SK-MEL-5 (cell line): ENCODE results near the gene FAM50A. TPM values are rescaled to one million over a fixed set of nuclear protein-coding genes. Genes with fewer than 3 reads are reported as not detected.
A peak's percentile ranks its signal among the peaks of the same experiment; 100 is the strongest.

Experiments
- DNase-seq: peaks from one replicate; pipeline ENCODE4 v3.0.0-alpha.2; 2016; ENCODE audit warnings: low read depth, low spot score
- in situ Hi-C: cut with HindIII; loops from 2 replicates; pipeline ENCODE4 v1.10.0; 2016; ENCODE audit warnings: low sequenced_read_pairs, high pct_unique_total_duplicates, low pct_unique_long_range_greater_than_20kb
- total RNA-seq: library from RNA; depleted of rRNA; stranded (reverse); fragments of >200 nt; shearing (Covaris generic); gene quantifications from 2 replicates; pipeline ENCODE4 v1.2.3, GENCODE V29; 2014

The FAM50A gene
- total RNA-seq, 1 experiment from 2014 or later, result 83.0 TPM

DNA sequence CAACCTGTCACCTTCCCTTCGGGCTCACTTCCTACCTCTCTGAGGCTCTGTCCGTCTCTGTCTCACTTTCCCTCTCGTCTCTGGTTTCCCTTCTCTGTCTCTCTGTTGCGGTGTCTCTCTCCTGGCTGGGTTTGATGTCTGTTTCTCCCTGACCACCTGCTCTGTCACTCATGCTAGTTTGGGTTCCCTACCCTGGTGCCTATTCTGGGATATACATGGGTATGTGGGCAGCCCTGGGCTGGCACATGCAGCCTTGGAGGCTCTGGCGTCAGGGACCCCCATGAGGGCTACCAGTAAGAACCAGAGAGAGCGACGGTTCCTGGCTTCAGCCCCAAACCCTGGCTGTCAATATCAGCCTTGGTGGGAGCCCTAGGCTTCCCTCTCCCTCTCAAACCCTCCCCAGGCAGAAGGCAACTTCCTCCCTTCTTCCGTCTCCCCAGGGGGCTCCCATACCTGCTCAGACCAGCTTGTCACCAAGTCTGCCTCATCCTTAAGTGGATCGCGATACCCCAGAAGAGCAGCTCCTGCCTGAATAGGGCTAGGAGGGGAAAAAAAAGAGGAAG is 35.2 kb upstream of the FAM50A start:
- DNase-seq, result no peak
- in situ Hi-C loops, result no loop called here

DNA sequence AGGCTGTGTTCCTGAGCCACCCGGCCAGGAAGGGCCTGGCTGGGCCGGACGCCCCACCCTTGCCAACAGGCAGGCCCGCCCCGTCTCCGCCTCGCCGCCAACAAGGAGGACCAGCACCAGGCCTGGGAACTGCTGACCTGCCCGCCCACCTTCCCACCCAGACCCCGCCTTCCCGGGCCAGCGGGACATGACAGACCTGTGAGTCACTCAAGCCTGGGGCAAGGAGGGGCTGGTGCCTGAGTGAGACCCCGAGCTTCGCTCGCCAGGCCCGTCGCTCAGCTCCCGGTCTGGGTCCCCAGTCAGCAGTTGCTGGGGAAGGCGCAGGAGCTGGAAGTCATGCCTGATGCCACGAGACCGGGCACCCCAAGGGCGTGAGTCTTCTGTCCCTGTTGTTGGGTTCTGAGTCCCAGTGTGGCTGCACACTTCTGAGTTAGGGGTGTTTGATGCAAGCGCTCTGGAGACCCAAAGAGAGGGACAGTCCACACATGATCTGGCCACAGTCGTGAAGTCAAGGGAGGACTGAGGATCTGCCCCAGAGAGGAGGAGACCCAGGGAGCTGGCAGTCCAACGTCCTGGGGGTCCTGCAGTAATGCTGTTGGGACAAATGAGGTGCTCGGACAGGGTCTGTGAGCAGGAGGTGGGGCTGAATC is 34.6 kb upstream of the FAM50A start, which contains the start of gene DNASE1L1:
DNASE1L1 (minus strand) TSS at position 33 of the 650 bp plus-strand sequence. CDS start 3,686 bp downstream, outside the sequence.
- peak; percentile 82 for DNase-seq
- in situ Hi-C loops, result no loop called here

DNA sequence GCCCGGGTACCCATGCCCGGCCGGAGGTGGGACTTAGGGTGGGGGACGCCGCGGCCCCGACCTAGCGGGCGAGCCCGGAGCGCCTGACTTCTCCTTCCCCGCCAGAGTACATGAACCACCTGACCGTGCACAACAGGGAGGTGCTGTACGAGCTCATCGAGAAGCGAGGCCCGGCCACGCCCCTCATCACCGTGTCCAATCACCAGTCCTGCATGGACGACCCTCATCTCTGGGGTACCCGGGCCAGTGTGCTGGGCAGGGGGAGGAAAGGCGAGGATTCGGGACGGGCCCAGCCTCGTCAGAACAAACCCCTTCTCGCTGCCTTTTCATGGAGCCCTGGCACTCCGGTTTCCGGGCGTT is 32.0 kb upstream of the FAM50A start:
- in situ Hi-C loops, result no loop called here
- DNase-seq, result peak; percentile 63

DNA sequence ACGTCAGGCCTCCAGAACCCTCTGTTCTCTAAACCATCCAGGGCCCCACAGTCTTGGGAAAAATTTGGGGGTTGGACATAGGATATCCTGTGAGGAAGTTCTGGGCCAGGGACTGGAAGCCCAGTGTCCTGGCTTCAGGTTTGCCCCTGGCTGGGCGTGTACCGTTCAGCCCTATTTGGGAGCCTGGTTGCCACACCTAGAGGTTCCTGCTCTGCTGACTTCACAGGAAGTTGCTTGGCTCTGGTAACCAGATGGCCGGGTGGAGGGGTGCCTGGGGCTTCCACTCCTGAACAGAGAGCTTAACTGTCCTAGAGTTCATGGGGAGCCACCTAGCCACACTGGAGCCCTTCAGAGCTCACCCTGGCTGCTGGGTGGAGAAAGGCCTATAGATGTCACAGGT is 31.5 kb upstream of the FAM50A start:
- no peak for DNase-seq
- in situ Hi-C loops, result no loop called here

DNA sequence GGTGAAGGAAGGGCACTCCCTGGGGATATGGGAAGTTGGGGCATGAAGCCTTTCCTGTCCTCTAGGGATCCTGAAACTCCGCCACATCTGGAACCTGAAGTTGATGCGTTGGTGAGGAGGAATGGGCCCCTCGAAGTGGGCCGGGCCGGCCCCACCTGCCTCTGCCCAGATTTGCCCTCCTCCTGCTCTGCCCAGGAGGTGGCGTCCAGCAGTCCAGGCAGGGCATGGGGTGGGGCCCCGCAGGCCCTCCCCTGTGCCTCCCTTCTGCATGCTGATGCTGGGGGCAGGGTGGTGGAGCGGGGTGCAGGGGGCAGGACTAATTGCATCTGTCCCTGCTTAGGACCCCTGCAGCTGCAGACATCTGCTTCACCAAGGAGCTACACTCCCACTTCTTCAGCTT is 30.8 kb upstream of the FAM50A start:
- no peak for DNase-seq
- in situ Hi-C loops, result no loop called here

DNA sequence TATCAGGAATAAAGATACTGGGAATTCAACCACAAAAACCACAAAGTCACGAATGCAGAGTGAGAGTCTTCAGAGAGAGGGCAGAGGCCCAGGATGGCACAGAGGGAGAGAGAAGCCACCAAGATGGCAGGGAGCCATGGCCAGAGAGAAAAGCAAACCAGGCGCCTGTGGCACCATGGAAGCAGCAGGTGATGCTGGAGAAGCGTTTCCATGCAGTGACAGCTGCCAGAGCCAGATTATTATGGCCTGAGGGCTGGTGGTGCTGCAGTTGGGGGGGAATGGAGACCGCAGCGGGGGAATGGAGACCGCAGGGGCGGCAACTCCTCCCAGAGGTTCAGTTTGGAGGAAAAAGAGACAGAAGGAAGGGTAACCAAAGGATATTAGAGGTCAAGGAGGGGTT is 26.8 kb upstream of the FAM50A start:
- no peak for DNase-seq

DNA sequence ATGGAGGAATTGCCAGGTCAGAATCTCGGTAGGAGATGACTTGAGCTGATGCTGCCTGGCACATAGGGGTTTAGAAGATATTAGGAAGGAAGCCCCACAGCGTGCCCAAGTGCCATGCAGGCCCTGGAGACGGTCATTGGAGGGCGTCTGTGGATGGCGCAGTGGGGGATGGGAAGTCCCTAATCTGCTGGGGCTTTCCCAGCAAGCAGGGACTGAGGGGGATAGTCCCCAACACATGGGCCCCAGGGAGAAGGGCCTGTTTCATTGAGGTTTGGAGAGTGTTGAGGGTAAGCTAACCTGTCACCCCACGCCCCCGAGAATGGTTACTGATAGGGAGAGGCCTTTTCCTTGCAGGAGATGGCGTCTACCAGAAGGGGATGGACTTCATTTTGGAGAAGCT is 24.8 kb upstream of the FAM50A start:
- in situ Hi-C loops, result no loop called here
- DNase-seq, result no peak

More for the DNA sequence above, 26.8 kb upstream of the FAM50A start:
- in situ Hi-C loops, result no loop called here

DNA sequence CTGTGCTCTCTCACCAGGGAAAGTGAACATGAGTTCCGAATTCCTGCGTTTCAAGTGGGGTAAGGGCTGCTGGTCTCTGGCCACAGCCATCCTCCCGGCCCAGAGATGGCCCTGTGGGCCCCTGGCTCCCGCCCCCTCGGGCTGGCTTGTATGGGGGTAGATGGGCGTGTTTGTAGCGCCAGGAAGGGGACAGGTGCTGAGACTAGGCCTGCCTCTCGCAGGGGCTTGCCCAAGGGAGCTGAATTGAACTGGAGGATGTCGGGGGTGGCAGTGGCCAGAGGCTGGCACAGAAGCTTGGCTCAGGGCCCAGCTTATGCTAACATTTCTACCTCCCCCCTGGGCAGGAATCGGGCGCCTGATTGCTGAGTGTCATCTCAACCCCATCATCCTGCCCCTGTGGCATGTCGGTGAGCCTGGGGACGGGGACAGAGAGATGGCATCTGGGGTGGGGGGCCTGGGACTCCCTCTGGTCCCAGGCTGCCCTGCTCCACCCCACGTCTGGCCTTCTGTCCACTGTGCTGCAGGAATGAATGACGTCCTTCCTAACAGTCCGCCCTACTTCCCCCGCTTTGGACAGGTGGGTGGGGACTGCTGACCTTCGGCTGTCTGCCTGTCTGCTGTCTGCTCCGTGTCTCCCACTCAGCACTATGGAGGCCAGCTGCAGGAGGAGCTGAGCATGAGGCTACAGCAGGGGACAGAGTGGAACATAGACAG is 24.1 kb upstream of the FAM50A start:
- DNase-seq, result no peak
- in situ Hi-C loops, result no loop called here

DNA sequence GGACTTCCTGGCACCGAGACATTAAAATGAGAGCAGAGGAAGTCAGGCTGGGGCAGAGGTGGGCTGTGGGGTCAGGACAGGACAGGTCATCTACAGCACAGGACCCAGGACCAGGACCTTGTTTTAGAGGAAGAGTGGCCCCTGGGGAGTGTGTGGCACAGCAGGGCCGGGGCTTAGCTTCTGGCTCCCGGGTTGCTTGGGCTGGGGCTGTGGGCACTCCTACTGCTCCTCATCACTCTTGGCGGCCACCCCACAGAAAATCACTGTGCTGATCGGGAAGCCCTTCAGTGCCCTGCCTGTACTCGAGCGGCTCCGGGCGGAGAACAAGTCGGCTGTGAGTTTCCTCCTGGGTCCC is 23.6 kb upstream of the FAM50A start:
- in situ Hi-C loops, result no loop called here

DNA sequence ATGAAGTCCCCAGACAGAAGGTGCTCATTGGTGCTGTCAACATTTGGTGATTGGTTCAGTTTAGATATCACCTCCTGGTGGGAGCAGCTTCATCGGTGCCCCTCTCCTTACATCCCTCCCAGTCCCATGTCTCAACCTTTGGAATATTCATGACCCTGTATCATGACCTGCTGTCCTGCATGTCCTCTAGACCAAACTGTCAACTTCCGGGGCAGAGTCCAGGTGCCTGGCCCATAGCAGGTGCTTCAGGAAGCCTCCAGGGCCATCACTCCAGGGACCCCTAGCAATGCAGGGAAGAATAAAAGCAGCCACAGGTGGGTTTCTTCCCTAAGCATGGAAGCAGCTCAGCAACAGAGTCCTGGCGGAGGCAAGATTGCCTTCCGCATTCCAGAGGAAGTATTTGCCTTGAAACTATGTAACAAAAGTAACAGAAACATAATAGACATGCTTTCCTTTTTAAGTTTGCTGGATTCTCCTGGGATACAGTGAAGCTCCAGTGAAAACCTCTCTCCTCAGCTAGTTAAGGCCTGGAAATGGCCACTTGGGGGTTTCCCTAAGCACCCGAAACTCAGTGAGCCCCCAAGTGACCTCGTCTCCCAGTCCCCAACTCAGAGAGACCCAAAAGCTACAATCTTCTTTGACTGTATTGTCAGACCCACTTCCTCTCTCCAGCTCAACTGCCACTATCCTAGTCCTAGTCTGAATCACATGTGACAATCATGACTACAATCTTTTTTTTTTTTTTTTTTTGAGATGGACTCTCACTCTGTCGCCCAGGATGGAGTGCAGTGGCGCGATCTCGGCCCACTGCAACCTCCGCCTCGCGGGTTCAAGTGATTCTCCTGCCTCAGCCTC is 16.8 kb upstream of the FAM50A start:
- in situ Hi-C loops, result no loop called here
- DNase-seq, result no peak

More for the DNA sequence above, 23.6 kb upstream of the FAM50A start:
- no peak for DNase-seq

DNA sequence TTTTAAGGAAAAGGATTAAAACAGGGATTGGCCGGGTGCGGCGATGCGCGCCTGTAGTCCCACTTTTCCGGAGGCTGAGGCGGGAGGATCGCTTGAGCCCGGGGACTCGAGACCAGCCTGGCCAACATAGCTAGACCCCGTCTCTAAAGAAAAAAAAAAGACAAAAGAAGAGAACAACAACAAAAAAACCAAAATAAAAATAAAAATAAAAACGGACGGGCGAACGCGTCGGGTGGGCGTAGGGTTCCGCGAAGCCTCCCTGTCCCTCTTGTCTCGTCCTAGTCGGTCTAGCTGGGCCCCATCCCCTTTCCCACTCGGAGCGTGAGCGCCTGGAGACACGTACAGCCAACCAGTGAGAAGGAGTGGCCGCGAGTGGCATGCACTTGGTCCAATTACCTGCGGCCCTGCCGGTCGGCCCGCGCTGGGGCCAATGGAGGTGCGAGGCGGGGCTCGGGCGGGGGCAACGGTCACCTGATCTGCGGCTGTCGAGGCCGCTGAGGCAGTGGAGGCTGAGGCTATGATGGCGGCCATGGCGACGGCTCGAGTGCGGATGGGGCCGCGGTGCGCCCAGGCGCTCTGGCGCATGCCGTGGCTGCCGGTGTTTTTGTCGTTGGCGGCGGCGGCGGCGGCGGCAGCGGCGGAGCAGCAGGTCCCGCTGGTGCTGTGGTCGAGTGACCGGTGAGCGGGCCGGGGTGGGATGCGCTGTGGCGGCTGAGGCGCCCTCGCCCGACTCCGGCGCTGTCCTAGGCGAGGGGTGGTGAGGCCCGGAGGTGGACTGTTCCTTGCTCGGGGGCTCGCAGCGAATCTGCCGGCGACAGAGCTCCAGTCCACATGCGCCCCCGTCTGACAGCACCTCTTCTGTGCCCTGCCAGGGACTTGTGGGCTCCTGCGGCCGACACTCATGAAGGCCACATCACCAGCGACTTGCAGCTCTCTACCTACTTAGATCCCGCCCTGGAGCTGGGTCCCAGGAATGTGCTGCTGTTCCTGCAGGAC is 15.5 kb upstream of the FAM50A start, which contains the start of gene ATP6AP1:
ATP6AP1 (plus strand) TSS at position 502 of the 996 bp plus-strand sequence; CDS start at position 518, 16 bp downstream.
- DNase-seq, result peak; percentile 92
- in situ Hi-C loops, result no loop called here

DNA sequence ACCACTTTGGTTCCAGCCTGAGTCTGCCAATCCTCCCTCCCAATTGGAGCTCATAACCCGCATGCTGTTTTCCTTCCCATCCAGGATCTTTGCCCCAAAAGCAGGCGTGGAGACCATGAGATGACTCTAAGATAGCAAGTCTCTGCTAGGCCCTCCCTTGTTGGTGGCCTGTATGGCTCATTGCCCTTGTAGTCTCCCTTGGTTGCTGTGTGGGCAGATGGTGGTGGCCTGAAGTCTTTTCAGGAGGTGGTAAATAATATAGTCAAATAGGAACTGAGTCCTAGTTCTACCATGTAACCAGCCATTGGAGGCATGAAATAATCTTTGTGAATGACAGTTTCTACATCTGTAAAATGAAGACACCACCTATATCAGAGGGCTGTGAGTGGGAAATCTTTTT is 14.2 kb upstream of the FAM50A start:
- in situ Hi-C loops, result no loop called here

DNA sequence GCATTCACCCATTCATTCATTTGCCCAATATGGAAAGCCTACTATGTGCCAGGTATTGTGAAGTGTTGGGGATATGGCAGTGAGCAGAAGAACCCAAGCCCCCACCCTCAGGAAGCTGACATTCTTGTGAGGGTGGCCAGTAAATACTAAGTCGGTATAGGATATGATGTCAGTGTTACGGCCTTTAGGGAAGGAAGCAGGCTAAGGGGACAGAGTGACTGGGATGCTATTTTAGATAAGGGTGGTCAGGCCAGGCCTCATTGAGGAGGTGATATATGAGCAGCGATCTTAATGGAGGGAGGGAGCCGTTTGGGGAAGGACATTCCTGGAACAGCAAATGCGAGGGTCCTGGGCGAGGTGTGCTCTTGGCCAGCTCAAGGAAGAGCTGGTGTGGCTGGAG is 13.5 kb upstream of the FAM50A start:
- in situ Hi-C loops, result no loop called here
- no peak for DNase-seq

More for the DNA sequence above, 14.2 kb upstream of the FAM50A start:
- DNase-seq, result no peak

DNA sequence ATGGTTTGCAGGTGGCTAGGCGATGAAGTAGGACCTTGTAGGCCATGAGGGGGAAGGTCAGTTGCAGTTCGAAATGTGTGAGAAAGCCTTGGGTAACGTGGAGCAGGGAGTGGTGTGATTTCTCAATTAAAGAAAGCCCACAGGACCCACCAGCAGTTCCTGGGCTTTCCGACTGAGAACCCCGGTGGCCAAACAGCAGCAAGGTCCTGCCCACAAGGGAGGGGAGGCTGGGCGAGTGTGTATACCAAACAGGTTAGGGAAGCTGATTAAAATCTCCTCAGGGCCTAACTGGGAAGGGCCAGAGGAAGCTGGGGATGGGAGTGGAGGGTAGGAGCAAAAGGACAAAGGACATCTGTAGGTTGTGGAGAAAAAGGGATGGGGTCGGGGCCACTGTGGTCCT is 13.0 kb upstream of the FAM50A start:
- in situ Hi-C loops, result no loop called here
- DNase-seq, result no peak

DNA sequence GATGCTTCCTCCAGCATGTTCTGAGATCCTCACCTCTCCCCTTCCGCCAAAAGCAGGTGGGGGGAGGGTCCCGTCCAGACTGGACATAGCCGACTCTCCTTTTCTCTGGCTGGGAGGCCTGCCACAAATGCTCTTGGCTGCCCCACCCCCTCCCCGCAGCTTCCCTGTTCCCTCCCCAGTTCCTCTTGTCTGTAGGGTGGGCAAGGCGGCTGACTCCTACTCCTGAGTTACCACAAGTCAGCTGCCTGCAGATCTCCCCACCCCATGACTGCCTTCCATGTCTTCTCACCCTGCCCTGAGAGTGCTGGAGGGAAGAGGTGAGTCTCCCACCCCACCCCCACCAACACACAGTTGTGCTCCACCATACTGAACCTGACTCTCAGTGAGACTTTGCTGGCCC is 12.6 kb upstream of the FAM50A start:
- in situ Hi-C loops, result no loop called here
- no peak for DNase-seq

DNA sequence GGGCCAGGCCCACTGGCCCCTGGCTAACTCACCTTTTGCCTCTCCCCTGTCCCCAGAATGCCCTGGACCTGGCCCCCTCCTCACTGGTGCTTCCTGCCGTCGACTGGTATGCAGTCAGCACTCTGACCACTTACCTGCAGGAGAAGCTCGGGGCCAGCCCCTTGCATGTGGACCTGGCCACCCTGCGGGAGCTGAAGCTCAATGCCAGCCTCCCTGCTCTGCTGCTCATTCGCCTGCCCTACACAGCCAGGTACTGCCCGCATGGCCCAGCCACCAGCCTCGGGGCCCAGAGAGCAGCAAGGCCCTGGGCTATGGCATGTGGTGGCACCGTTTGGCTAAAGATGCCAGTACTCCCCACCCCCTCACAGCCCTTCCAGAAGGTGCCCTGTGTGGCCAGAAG is 11.7 kb upstream of the FAM50A start:
- DNase-seq, result no peak
- in situ Hi-C loops, result no loop called here

DNA sequence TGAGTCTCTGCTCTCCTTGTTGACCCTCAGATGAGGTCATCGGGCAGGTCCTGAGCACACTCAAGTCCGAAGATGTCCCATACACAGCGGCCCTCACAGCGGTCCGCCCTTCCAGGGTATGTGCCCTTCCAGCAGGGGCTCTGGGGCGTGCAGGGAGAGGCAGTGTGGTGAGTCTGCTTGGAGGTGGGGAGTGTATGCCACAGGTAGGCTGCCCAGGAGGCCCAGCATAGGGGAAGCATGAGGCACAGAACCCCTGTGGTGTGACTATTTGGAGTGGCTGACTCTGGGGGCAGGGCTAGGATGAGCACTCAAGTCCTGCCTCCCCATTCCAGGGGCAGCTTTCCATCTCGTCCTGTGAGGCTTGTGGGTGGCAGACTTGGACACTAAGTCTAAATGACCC is 10.3 kb upstream of the FAM50A start:
- in situ Hi-C loops, result no loop called here
- DNase-seq, result no peak
